Measurements from ENCODE around the gene SUMO4.
A peak's percentile ranks its signal among the peaks of the same experiment; 100 is the strongest.
"Not testable (repeated sequence)": the region's sequence is repeated elsewhere in the genome, so short reads cannot be mapped to it uniquely, and the experiment has no call there.

Gene SUMO4

DNA sequence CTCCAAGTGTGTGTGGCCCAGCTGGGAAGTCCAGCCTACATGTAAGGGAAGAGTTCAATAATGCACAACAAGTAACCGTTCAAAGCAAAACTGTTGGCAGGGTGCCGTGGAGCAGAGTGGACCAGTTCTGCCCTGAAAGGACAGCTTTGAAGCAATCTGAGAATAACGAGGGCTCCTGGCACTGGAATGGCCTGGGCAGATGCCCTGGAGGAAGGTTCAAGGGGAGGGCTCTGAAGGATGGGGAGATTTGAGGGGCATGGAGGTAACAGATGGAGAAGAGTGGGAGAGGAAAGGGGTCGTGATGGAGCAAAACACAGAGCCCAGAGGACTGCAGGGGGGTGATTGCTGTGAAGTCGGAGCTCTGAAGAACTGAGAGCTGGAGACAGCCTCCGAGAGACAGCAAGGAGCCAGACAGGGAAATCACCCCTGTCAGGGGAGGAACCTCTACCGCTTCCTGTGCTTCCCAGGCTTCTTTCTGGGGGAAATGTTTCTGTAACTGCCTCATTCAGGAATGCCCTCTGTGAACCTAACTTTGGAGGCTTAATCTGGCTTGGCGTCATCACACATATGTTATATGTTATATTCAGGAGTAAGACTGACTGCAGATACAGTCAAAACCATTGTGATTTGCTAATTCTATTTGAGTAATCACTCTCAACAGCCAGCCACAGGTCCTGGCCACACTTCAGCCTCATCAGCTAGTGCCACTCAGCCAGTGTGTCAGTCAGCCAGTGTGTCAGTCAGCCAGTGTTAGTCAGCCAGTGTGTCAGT lies 43.5 kb downstream of the SUMO4 start:
- TF ChIP-seq CSDC2 (CRISPR knock-in tag; IDR thresholded peaks at IDR 0.05): no peak
- ATAC-seq: peak; percentile 63

DNA sequence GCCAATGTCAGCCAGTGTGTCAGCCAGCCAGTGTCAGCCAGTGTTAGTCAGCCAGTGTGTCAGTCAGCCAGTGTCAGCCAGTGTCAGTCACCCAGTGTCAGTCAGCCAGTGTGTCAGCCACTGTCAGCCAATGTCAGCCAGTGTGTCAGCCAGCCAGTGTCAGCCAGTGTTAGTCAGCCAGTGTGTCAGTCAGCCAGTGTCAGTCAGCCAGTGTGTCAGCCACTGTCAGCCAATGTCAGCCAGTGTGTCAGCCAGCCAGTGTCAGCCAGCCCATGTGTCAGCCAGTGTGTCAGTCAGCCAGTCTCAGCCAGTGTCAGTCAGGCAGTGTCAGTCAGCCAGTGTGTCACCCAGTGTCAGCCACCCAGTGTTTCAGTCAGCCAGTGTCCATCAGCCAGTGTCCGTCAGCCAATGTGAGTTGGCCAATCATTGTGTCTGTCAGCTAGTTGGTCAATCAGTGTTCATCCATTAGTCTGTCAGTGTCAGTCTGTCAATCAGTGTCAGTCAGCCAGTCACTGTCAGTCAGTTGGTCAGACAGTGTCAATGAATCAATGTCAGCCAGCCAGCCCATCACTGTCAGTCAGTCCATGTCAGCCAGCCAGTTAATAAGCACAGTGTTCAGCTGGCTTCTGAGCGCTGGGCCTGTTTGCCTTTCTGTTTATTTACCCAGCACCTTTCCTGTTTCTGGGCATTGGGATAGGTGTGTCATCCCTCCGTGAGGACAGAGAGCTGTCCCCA lies 44.5 kb downstream of the SUMO4 start:
- not testable (repeated sequence) for ATAC-seq

DNA sequence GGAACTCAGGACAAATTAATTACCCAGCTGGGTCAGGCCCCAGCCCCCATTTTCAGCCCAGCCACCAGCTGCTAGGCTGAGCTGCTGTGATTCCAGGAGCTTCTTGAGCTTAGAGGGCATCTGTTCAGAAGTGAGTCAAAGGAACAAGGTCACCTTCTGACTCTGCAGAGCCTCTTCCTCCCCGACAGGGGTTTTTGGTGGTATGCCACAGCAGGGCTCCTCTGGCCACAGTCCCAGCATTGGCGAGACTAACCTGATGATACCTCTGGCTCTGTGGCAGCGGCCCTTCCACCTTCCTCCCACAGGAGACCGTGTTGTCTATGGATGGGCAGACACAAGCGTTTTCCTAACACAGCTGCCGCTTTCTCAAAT lies 45.0 kb downstream of the SUMO4 start:
- ATAC-seq: no peak
- TF ChIP-seq, protein P1, sequence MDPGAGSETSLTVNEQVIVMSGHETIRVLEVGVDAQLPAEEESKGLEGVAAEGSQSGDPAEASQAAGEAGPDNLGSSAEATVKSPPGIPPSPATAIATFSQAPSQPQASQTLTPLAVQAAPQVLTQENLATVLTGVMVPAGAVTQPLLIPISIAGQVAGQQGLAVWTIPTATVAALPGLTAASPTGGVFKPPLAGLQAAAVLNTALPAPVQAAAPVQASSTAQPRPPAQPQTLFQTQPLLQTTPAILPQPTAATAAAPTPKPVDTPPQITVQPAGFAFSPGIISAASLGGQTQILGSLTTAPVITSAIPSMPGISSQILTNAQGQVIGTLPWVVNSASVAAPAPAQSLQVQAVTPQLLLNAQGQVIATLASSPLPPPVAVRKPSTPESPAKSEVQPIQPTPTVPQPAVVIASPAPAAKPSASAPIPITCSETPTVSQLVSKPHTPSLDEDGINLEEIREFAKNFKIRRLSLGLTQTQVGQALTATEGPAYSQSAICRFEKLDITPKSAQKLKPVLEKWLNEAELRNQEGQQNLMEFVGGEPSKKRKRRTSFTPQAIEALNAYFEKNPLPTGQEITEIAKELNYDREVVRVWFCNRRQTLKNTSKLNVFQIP (CRISPR knock-in tag; IDR thresholded peaks at IDR 0.05; ENCODE audit: borderline replicate concordance, low read depth): no peak
- TF ChIP-seq PPARA (CRISPR knock-in tag; IDR thresholded peaks at IDR 0.05; ENCODE audit: borderline replicate concordance) (no peak), OSR1 (CRISPR knock-in tag; IDR thresholded peaks at IDR 0.05) (no peak), ISL1 (CRISPR knock-in tag; IDR thresholded peaks at IDR 0.05) (no peak), ZFP3 (CRISPR knock-in tag; IDR thresholded peaks at IDR 0.05) (no peak), ZNF565 (CRISPR knock-in tag; conservative IDR thresholded peaks at IDR 0.05; ENCODE audit: low read depth) (no peak), GLIS3 (CRISPR knock-in tag; IDR thresholded peaks at IDR 0.05) (no peak), CSDC2 (CRISPR knock-in tag; IDR thresholded peaks at IDR 0.05) (no peak), ESRRG (CRISPR knock-in tag; IDR thresholded peaks at IDR 0.05) (no peak), RARB (CRISPR knock-in tag; IDR thresholded peaks at IDR 0.05) (no peak), ZC3H10 (CRISPR knock-in tag; IDR thresholded peaks at IDR 0.05) (no peak), ZFP30 (CRISPR knock-in tag; IDR thresholded peaks at IDR 0.05) (no peak), ZNF8 (CRISPR knock-in tag; IDR thresholded peaks at IDR 0.05) (no peak), ZNF70 (CRISPR knock-in tag; IDR thresholded peaks at IDR 0.05) (no peak)
- TF ChIP-seq, protein P2, sequence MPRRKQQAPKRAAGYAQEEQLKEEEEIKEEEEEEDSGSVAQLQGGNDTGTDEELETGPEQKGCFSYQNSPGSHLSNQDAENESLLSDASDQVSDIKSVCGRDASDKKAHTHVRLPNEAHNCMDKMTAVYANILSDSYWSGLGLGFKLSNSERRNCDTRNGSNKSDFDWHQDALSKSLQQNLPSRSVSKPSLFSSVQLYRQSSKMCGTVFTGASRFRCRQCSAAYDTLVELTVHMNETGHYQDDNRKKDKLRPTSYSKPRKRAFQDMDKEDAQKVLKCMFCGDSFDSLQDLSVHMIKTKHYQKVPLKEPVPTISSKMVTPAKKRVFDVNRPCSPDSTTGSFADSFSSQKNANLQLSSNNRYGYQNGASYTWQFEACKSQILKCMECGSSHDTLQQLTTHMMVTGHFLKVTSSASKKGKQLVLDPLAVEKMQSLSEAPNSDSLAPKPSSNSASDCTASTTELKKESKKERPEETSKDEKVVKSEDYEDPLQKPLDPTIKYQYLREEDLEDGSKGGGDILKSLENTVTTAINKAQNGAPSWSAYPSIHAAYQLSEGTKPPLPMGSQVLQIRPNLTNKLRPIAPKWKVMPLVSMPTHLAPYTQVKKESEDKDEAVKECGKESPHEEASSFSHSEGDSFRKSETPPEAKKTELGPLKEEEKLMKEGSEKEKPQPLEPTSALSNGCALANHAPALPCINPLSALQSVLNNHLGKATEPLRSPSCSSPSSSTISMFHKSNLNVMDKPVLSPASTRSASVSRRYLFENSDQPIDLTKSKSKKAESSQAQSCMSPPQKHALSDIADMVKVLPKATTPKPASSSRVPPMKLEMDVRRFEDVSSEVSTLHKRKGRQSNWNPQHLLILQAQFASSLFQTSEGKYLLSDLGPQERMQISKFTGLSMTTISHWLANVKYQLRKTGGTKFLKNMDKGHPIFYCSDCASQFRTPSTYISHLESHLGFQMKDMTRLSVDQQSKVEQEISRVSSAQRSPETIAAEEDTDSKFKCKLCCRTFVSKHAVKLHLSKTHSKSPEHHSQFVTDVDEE (CRISPR knock-in tag; IDR thresholded peaks at IDR 0.05): no peak
- TF ChIP-seq, protein P3, sequence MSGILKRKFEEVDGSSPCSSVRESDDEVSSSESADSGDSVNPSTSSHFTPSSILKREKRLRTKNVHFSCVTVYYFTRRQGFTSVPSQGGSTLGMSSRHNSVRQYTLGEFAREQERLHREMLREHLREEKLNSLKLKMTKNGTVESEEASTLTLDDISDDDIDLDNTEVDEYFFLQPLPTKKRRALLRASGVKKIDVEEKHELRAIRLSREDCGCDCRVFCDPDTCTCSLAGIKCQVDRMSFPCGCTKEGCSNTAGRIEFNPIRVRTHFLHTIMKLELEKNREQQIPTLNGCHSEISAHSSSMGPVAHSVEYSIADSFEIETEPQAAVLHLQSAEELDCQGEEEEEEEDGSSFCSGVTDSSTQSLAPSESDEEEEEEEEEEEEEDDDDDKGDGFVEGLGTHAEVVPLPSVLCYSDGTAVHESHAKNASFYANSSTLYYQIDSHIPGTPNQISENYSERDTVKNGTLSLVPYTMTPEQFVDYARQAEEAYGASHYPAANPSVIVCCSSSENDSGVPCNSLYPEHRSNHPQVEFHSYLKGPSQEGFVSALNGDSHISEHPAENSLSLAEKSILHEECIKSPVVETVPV (CRISPR knock-in tag; IDR thresholded peaks at IDR 0.05): no peak

DNA sequence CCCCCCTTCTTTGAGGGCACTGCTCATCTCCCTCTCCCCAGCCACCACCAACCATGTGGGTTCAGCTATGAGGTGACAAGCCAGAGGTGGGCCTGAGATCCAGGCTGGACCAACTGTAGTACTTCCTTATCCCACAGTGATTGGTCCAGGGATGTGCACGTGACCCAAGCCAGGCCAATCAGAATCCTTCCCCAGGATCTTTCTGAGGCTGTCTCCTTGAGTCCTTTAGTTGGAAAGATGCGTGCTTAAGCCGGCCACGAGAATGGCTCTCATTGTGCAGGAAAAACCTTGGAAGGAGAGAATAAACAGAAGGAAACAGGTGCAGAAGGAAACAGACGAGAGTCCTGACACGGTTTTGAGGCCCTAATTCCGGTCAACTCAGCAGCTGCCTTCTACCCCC lies 45.5 kb downstream of the SUMO4 start:
- ATAC-seq: no peak
- TF ChIP-seq ZNF565 (CRISPR knock-in tag; conservative IDR thresholded peaks at IDR 0.05; ENCODE audit: low read depth) (no peak), ZFP3 (CRISPR knock-in tag; IDR thresholded peaks at IDR 0.05) (no peak), SNAI2 (CRISPR knock-in tag; IDR thresholded peaks at IDR 0.05) (no peak), OSR1 (CRISPR knock-in tag; IDR thresholded peaks at IDR 0.05) (no peak), GLIS3 (CRISPR knock-in tag; IDR thresholded peaks at IDR 0.05) (no peak), PPARA (CRISPR knock-in tag; IDR thresholded peaks at IDR 0.05; ENCODE audit: borderline replicate concordance) (no peak), RARB (CRISPR knock-in tag; IDR thresholded peaks at IDR 0.05) (no peak), ZNF8 (CRISPR knock-in tag; IDR thresholded peaks at IDR 0.05) (no peak), BACH2 (CRISPR knock-in tag; IDR thresholded peaks at IDR 0.05; ENCODE audit: borderline replicate concordance) (no peak), ZNF70 (CRISPR knock-in tag; IDR thresholded peaks at IDR 0.05) (no peak), ZFP30 (CRISPR knock-in tag; IDR thresholded peaks at IDR 0.05) (no peak), TOX (CRISPR knock-in tag; IDR thresholded peaks at IDR 0.05; ENCODE audit: borderline replicate concordance) (no peak), CSDC2 (CRISPR knock-in tag; IDR thresholded peaks at IDR 0.05) (no peak), ISL1 (CRISPR knock-in tag; IDR thresholded peaks at IDR 0.05) (no peak), ESRRG (CRISPR knock-in tag; IDR thresholded peaks at IDR 0.05) (no peak), ZC3H10 (CRISPR knock-in tag; IDR thresholded peaks at IDR 0.05) (no peak), TCF4 (CRISPR knock-in tag; IDR thresholded peaks at IDR 0.05; ENCODE audit: borderline replicate concordance) (no peak)
- TF ChIP-seq, protein P3 (CRISPR knock-in tag; IDR thresholded peaks at IDR 0.05): no peak
- TF ChIP-seq, protein P1 (CRISPR knock-in tag; IDR thresholded peaks at IDR 0.05; ENCODE audit: borderline replicate concordance, low read depth): no peak

Data from SK-N-SH treated with all-trans-retinoic acid at 6 μM for 48 hours (cell line).